ENCODE measurements around the gene ACSF3. TPM values are rescaled to one million over a fixed set of nuclear protein-coding genes. Genes with fewer than 3 reads are reported as not detected.
A peak's percentile ranks its signal among the peaks of the same experiment; 100 is the strongest.

The ACSF3 gene
- total RNA-seq, 3 donors from 2014 or later (not counting 1 experiment from before 2014, with no cell fraction given), result 45.0 to 71.4 (median 51.6) TPM

- intact Hi-C loops (cut with micrococcal nuclease), result no loop called here
- ATAC-seq, result peak in 1 of 3 donors; percentile 31
- H3K4me1 ChIP-seq (ENCODE audit: control insufficient read depth, insufficient read depth, low read length), result peaks cover 2% of the 10 kb centered on the region
- WGBS (ENCODE audit: insufficient coverage), result 84% methylated on average over 40 of the region's 40 CpGs
- no peak overlapping the region for H3K27ac ChIP-seq (ENCODE audit: low read length)
- no peaks in the 10 kb centered on the region for H3K27me3 ChIP-seq (ENCODE audit: control insufficient read depth, insufficient read depth, low read length)
- H3K4me1 Mint-ChIP-seq, result no peaks in the 10 kb centered on the region
- H3K36me3 Mint-ChIP-seq, result no peaks in the 10 kb centered on the region
- no peak overlapping the region for H3K4me3 Mint-ChIP-seq
- no peaks in the 10 kb centered on the region for H3K9me3 ChIP-seq (ENCODE audit: control insufficient read depth, insufficient read depth, low read length)
- H3K4me3 ChIP-seq (ENCODE audit: low read length), result no peak overlapping the region
- H3K9me3 Mint-ChIP-seq, result no peaks in the 10 kb centered on the region
- no peak for TF ChIP-seq CTCF (IDR thresholded peaks at IDR 0.05)
- H3K27ac Mint-ChIP-seq, result no peak overlapping the region
- DNase-seq, result no peak
- no peaks in the 10 kb centered on the region for H3K36me3 ChIP-seq (ENCODE audit: control insufficient read depth, insufficient read depth, low read length)
- peaks cover 0 to 2% of the 10 kb centered on the region in 2 donors for H3K27me3 Mint-ChIP-seq (ENCODE audit: low read depth in 2 of 2)
Observed at GRCh38 chr16:89161763-89162713, 68.4 kb downstream of the ACSF3 start.

GRCh38 chr16:89163297-89163696 lies 69.6 kb downstream of the ACSF3 start:
- Histone ChIP-seq H3K27ac (ENCODE audit: low read length) (no peak overlapping the region), H3K9me3 (ENCODE audit: control insufficient read depth, insufficient read depth, low read length) (no peaks in the 10 kb centered on the region), H3K36me3 (ENCODE audit: control insufficient read depth, insufficient read depth, low read length) (no peaks in the 10 kb centered on the region), H3K4me3 (ENCODE audit: low read length) (no peak overlapping the region), H3K27me3 (ENCODE audit: control insufficient read depth, insufficient read depth, low read length) (no peaks in the 10 kb centered on the region), H3K4me1 (ENCODE audit: control insufficient read depth, insufficient read depth, low read length) (peaks cover 10% of the 10 kb centered on the region)
- H3K36me3 Mint-ChIP-seq, result no peaks in the 10 kb centered on the region
- no peak for ATAC-seq
- peaks cover 0 to 2% of the 10 kb centered on the region in 2 donors for H3K27me3 Mint-ChIP-seq (ENCODE audit: low read depth in 2 of 2)
- no peak overlapping the region for H3K27ac Mint-ChIP-seq
- no peak for TF ChIP-seq CTCF (IDR thresholded peaks at IDR 0.05)
- H3K4me3 Mint-ChIP-seq, result no peak overlapping the region
- no peak for DNase-seq
- no peaks in the 10 kb centered on the region for H3K9me3 Mint-ChIP-seq
- H3K4me1 Mint-ChIP-seq, result no peaks in the 10 kb centered on the region
- intact Hi-C loops (cut with micrococcal nuclease), result no loop called here
- 88% methylated on average over 7 of the region's 9 CpGs for WGBS (ENCODE audit: insufficient coverage)

GRCh38 chr16:89164436-89164835 lies 70.8 kb downstream of the ACSF3 start:
- peaks cover 2% of the 10 kb centered on the region for H3K27me3 ChIP-seq (ENCODE audit: control insufficient read depth, insufficient read depth, low read length)
- peaks cover 10% of the 10 kb centered on the region for H3K4me1 ChIP-seq (ENCODE audit: control insufficient read depth, insufficient read depth, low read length)
- intact Hi-C loops (cut with micrococcal nuclease), result no loop called here
- H3K4me3 Mint-ChIP-seq, result no peak overlapping the region
- no peak overlapping the region for H3K4me3 ChIP-seq (ENCODE audit: low read length)
- H3K36me3 ChIP-seq (ENCODE audit: control insufficient read depth, insufficient read depth, low read length), result no peaks in the 10 kb centered on the region
- 94% methylated on average over 15 of the region's 15 CpGs for WGBS (ENCODE audit: insufficient coverage)
- no peaks in the 10 kb centered on the region for H3K9me3 ChIP-seq (ENCODE audit: control insufficient read depth, insufficient read depth, low read length)
- no peak overlapping the region for H3K27ac Mint-ChIP-seq
- no peaks in the 10 kb centered on the region for H3K36me3 Mint-ChIP-seq
- DNase-seq (no peak), ATAC-seq (no peak)
- H3K27me3 Mint-ChIP-seq (ENCODE audit: low read depth in 2 of 2), result peaks cover 0 to 2% of the 10 kb centered on the region in 2 donors
- no peak overlapping the region for H3K27ac ChIP-seq (ENCODE audit: low read length)
- H3K4me1 Mint-ChIP-seq, result no peaks in the 10 kb centered on the region
- no peaks in the 10 kb centered on the region for H3K9me3 Mint-ChIP-seq
- no peak for TF ChIP-seq CTCF (IDR thresholded peaks at IDR 0.05)

Measured in natural killer cell (primary cell).